NT2/D1 (cell line): ENCODE results near the gene C17orf67.

Experiments used
- DNase-seq: peaks from one replicate; pipeline ENCODE4 v3.0.0-alpha.2; 2011; ENCODE audit warnings: low read depth, low spot score
- H3K27me3 ChIP-seq: 2 replicates; pipeline ENCODE4 v1.6.0; 2011; ENCODE audit warnings: mild to moderate bottlenecking; ENCODE audit not compliant: insufficient read length, insufficient read depth
- H3K36me3 ChIP-seq: 2 replicates; pipeline ENCODE4 v1.6.1; 2011; ENCODE audit warnings: mild to moderate bottlenecking, low read length, mixed read lengths; ENCODE audit not compliant: insufficient read depth, insufficient read length
- H3K4me1 ChIP-seq: 2 replicates; pipeline ENCODE4 v1.5.1; 2011; ENCODE audit not compliant: insufficient read depth, insufficient read length
- H3K4me3 ChIP-seq: 2 replicates; pipeline ENCODE4 v1.5.1; 2011; ENCODE audit warnings: low read depth; ENCODE audit not compliant: insufficient read length
- H3K9ac ChIP-seq: 2 replicates; pipeline ENCODE4 v1.6.0; 2011; ENCODE audit warnings: low read depth; ENCODE audit not compliant: insufficient read length
- H3K9me3 ChIP-seq: 2 replicates; pipeline ENCODE4 v1.5.1; 2011; ENCODE audit warnings: mild to moderate bottlenecking, low read length; ENCODE audit not compliant: insufficient read depth
- SUZ12 ChIP-seq: IDR thresholded peaks from 2 replicates; pipeline ENCODE4 v1.6.1; 2011; ENCODE audit not compliant: insufficient read length, insufficient read depth; ENCODE audit errors: extremely low read depth
- YY1 ChIP-seq: IDR thresholded peaks from 2 replicates; pipeline ENCODE4 v1.6.1; 2011; ENCODE audit not compliant: insufficient read length, insufficient read depth
- ZNF274 ChIP-seq: IDR thresholded peaks from 2 replicates; pipeline ENCODE4 v1.6.1; 2011; ENCODE audit warnings: mild to moderate bottlenecking, low read depth, low read length

Gene C17orf67, protein sequence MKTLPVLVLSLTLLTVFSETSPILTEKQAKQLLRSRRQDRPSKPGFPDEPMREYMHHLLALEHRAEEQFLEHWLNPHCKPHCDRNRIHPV

DNA sequence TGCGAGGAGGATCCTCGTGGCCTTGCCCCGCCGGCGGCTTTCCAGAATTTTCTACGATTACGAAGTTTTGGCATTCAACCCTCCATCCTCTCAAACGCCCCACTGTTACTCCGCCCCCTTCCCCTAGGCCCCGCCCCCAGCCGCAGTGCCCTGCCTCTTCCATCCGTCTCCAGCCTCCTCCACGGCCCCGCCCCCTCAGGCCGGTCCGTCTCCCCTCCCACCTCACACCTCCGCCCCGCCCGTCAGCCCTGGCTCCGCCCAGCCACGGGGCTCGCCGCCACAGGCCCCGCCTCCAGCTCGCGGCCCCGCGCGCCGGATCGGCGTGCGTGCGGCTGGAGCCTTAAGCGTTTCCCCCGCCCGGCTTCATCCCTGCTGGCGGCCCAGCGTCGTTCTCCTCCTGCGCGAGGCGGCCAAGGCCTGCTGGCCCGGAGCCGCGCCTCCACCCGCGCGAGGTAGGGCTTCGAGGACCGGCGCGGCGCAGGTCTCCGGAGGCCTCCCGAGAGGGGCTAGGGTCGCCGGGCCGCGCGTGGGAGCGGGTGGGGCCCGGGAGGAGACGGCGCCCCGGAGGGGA lies at the start of gene C17orf67, which contains the start of gene DGKE:
TSS of gene C17orf67 (minus strand) at position 112 of the 571 bp plus-strand sequence. CDS start 18,110 bp downstream, outside the sequence.
TSS of gene DGKE (plus strand) at position 343 of the 571 bp plus-strand sequence. CDS start 645 bp downstream, outside the sequence.
- peak within 1 kb of the TSS; percentile 94 for H3K9ac ChIP-seq
- peaks cover 14% of the 10 kb centered on the region for H3K27me3 ChIP-seq
- H3K4me3 ChIP-seq, result peak within 1 kb of the TSS; percentile 83
- peak; percentile 79 for DNase-seq
- TF ChIP-seq ZNF274, result no peak
- no peak for TF ChIP-seq SUZ12
- TF ChIP-seq YY1, result no peak
- peaks cover 22% of the 10 kb centered on the region for H3K36me3 ChIP-seq
- H3K4me1 ChIP-seq, result peaks cover 9% of the 10 kb centered on the region
- H3K9me3 ChIP-seq, result no peaks in the 10 kb centered on the region

DNA sequence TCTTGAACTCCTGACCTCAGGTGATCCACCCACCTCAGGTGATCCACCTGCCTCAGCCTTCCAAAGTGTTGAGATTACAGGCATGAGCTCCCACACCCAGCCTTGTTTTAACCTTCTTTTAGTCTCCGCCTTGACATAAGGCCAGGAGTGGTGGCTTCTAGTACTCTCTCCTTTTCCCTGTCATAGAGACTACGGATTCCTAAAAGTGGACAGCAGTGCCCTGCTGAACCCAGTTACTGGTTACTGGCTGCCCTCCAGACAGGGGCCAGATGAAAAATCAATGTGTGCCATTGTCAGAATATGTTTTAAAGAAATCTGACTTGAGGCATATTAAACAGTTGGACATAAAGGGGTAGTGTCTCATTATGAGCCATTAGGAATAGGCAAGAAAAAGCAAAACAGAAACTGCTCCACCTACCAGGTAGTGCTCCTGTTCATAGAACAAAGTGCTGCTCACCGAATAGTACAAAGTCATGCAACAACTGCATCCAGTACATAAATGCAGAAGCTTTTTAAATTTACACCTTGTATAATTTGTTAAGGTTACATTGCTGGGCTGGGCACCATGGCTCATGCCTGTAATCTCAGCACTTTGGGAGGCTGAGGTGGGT lies 48.1 kb upstream of the C17orf67 start:
- no peaks in the 10 kb centered on the region for H3K27me3 ChIP-seq
- no peak overlapping the region for H3K9ac ChIP-seq
- no peak overlapping the region for H3K4me3 ChIP-seq
- no peak for DNase-seq
- no peaks in the 10 kb centered on the region for H3K36me3 ChIP-seq
- TF ChIP-seq YY1 (no peak), ZNF274 (no peak), SUZ12 (no peak)
- no peaks in the 10 kb centered on the region for H3K4me1 ChIP-seq
- H3K9me3 ChIP-seq, result peaks cover 6% of the 10 kb centered on the region; the same call in 1 of the 2 replicates

- H3K4me1 ChIP-seq, result no peaks in the 10 kb centered on the region
Observed at GRCh38 chr17:56880571-56880970, 46.9 kb upstream of the C17orf67 start.

DNA sequence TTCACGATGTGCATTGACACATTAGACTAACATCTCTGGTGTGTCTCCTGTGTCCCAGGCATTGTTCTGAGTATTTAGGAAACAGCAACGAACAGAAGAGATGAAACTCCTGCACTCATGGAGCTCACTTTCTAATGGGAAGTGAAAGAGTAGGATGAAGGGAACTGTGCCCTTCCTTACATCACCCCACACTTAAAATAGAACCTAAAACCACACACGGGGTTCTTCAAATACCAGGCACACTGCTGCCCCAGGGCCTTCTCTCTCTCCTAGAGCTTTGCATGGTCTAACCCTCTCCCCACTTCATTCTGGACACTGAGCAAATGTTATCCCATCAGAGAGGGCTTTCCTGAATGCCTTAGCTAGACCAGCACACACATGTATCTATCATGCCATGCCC lies 46.4 kb upstream of the C17orf67 start:
- TF ChIP-seq ZNF274, result no peak
- no peak for TF ChIP-seq YY1
- no peak for TF ChIP-seq SUZ12
- Histone ChIP-seq H3K27me3 (no peaks in the 10 kb centered on the region), H3K9me3 (no peaks in the 10 kb centered on the region), H3K36me3 (no peaks in the 10 kb centered on the region), H3K4me3 (no peak overlapping the region), H3K9ac (no peak overlapping the region), H3K4me1 (no peaks in the 10 kb centered on the region)
- no peak for DNase-seq

More at GRCh38 chr17:56880571-56880970, 46.9 kb upstream of the C17orf67 start:
- no peak overlapping the region for H3K4me3 ChIP-seq
- H3K36me3 ChIP-seq, result no peaks in the 10 kb centered on the region
- no peaks in the 10 kb centered on the region for H3K27me3 ChIP-seq
- H3K9me3 ChIP-seq, result no peaks in the 10 kb centered on the region
- no peak overlapping the region for H3K9ac ChIP-seq
- no peak for DNase-seq
- TF ChIP-seq ZNF274, result no peak
- no peak for TF ChIP-seq SUZ12
- TF ChIP-seq YY1, result no peak

DNA sequence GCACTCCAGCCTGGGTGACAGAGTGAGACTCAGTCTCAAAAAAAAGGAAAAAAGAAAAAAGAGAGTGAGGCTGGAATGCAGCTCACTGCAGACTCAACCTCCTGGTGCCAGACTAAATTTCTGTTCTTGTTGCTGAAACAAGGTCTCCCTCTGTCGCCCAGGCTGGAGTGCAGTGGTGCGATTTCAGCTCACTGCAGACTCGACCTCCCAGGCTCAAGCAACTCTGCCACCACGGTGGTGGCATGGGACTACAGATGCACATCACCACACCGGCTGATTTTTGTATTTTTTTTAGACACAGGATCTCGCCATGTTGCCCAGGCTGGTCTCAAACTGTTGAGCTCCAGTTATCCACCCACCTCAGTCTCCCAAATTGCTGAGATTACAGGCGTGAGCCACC lies 45.6 kb upstream of the C17orf67 start:
- Histone ChIP-seq H3K36me3 (no peaks in the 10 kb centered on the region), H3K27me3 (no peaks in the 10 kb centered on the region), H3K9me3 (no peaks in the 10 kb centered on the region), H3K9ac (no peak overlapping the region), H3K4me1 (no peaks in the 10 kb centered on the region), H3K4me3 (no peak overlapping the region)
- TF ChIP-seq SUZ12 (no peak), ZNF274 (no peak), YY1 (no peak)
- no peak for DNase-seq

GRCh38 chr17:56876766-56877179 lies 43.1 kb upstream of the C17orf67 start:
- H3K4me1 ChIP-seq, result no peaks in the 10 kb centered on the region
- no peaks in the 10 kb centered on the region for H3K27me3 ChIP-seq
- TF ChIP-seq YY1 (no peak), ZNF274 (no peak), SUZ12 (no peak)
- DNase-seq, result no peak
- H3K9ac ChIP-seq, result no peak overlapping the region
- no peaks in the 10 kb centered on the region for H3K9me3 ChIP-seq
- H3K36me3 ChIP-seq, result no peaks in the 10 kb centered on the region
- no peak overlapping the region for H3K4me3 ChIP-seq

- Histone ChIP-seq H3K4me1 (no peaks in the 10 kb centered on the region), H3K4me3 (no peak overlapping the region), H3K36me3 (no peaks in the 10 kb centered on the region), H3K9ac (no peak overlapping the region), H3K27me3 (no peaks in the 10 kb centered on the region), H3K9me3 (no peaks in the 10 kb centered on the region)
- TF ChIP-seq YY1 (no peak), SUZ12 (no peak), ZNF274 (no peak)
- no peak for DNase-seq
Observed at GRCh38 chr17:56870081-56870651, 36.4 kb upstream of the C17orf67 start.
